Measurements from ENCODE around the gene TUBB4B. TPM values are rescaled to one million over a fixed set of nuclear protein-coding genes. Genes with fewer than 3 reads are reported as not detected.

Gene TUBB4B
- total RNA-seq = 103 and 110 TPM in 2 replicates

DNA sequence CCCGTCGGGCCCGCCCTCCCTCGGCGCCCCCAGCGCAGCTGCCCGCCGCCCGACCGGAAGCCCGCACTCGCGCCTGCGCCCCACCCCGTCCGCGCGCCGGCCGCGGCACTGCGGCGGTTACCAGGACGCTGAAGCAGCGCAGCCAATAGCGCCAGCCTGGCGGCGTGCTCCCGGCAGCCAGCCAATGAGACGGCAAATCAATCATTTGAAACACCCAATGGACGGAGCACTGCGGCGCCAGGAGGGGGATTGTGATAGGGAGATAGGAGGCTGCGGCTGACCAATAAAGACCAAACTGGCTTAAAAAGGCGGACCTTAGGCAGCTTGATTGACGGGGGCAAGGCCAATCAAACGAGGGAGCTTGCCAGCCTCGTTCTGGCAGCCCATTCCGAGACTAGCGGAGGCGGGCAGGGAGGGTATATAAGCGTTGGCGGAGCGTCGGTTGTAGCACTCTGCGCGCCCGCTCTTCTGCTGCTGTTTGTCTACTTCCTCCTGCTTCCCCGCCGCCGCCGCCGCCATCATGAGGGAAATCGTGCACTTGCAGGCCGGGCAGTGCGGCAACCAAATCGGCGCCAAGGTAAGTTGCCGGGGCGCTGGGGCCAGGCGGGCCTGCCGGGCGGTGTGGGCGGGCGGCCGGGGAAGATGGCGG lies at the start of gene TUBB4B:
Gene TUBB4B, plus strand, starts transcription at position 447 of the 649 bp plus-strand sequence. Its CDS starts 74 bp downstream, at position 521.
- DNase-seq (ENCODE audit: low read depth in 2 of 2) = peak; percentile 100

DNA sequence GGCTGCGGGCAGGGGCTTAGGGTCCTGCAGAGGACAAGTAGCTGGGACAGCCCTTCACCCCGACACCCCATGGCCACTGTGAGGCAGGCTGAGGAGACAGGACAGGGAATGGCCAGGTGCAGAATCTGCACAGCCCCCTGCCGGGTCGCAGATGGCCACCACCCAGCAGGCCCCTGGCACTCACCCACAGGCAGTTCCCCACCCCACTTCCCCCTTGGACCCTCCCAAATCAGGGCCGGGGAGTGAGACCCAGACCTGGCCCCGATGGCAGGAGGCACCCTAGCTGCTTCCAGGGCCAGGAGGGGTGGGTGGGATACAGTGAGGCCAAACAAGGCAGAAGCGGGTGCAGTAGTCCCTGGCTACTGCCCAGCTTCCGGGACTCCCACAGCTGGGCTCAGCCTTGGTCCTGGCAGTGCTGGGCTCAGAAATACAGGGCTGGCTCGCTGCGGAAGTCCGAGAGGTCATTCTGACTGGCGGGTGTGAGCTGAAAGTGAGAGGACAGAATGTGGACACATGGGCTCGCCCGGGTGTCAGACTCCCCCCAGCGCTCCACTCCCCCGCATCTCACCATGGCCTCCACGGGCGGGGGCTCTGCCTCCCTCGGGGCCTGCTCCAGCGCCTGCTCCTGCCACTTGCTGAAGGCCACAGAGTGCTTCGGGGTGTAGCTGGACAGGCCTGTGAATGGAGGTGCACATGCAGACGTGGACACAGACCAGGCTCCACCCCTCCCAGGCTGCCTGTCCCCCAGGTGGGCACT lies 49.2 kb upstream of the TUBB4B start:
- no peak for DNase-seq (ENCODE audit: low read depth in 2 of 2)

DNA sequence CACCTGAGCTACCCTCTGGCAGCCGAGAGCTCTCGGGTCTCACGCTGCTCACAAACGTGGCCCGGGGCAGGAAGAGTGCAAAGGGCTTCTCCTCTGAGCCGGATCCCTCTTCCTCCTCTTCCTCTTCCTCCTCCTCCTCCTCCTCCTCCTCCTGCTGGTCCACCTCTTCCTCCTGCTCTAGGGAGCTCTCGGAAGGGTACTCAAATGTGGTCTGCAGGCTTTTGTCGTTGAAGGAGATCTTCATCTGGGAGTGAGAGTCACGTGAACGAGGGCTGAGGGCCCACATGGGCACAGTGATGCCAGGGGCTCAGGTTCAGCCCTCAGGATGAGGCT lies 48.7 kb upstream of the TUBB4B start:
- DNase-seq (ENCODE audit: low read depth in 2 of 2) = no peak

DNA sequence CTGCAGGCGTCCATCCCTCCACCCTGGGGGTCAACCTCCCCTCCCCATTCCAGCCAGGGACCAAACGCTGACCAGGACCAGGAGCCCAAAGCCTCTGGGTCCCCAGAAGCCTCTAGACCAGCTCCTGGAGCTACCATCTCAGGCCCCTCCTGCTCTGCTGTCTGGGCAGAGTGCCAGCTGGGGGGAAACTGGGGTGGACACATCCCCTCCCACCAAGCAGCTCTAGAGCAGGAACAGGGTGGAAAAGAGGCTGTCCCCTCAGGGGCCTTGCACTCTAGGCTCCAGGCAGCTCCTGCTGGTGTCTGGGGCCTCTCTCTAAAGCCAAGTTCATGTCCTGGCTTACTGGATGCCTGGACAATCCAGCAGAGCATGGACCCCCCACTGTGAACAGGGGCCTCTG lies 48.2 kb upstream of the TUBB4B start:
- no peak for DNase-seq (ENCODE audit: low read depth in 2 of 2)

GRCh38 chr9:137193771-137194170 lies 47.3 kb upstream of the TUBB4B start:
- no peak for DNase-seq (ENCODE audit: low read depth in 2 of 2)

DNA sequence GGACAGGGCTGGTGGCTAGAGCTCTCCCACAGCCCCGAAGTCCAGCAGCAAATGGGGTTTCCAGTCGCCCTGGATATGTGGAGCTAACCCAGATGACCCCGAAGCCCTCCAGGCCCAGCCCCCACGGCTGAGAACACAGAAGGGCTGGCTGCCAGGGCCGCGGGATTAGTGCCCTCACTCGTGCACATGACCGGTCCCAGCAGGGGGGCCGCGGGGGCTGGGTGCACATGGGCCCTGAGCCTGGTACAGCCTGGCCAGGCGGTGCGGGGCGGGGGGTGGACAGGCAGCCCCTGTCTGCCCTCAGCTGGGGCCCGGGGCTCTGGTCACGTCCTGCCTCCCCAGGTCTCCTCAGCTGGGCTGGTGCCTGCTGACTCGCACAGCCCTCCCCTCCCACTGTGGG lies 46.7 kb upstream of the TUBB4B start:
- DNase-seq (ENCODE audit: low read depth in 2 of 2) = no peak

- no peak for DNase-seq (ENCODE audit: low read depth in 2 of 2)
Measured at GRCh38 chr9:137194909-137195308, 46.2 kb upstream of the TUBB4B start.

DNA sequence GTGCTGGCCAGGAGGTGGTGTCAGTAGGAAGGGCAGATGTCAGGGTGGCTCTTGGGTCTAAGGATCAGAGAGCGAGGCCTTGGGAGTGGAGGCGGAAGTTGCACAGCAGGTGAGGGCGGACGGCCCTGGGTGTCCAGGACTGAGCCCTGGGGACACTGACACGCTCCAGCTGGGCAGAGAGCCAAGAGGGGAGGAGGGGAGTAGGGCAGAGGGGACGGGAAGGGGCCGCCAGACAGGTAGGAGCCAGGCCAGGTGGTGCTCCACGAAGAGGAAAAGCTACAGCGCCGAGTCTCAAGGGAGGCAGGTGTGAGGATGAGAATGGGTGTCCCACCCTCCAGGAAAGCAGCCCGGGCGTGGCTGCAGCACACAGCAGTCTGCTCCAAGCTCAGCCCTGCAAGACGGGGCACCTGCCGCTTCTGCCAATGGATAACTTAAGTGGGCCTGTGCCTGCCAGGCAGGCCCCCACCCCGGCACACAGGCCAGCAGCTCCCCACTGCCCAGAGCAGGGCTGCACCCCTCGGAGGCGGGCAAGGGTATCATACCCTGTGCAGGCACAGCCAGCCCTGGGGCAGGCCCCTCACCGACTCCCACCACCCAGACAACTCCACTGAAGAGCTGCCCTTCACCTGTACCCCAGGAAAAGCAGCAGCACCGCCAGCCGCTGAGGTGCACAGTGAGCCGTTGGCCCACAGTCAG lies 45.4 kb upstream of the TUBB4B start:
- no peak for DNase-seq (ENCODE audit: low read depth in 2 of 2)

GRCh38 chr9:137198051-137198901 lies 42.8 kb upstream of the TUBB4B start:
- DNase-seq (ENCODE audit: low read depth in 2 of 2) = no peak

DNA sequence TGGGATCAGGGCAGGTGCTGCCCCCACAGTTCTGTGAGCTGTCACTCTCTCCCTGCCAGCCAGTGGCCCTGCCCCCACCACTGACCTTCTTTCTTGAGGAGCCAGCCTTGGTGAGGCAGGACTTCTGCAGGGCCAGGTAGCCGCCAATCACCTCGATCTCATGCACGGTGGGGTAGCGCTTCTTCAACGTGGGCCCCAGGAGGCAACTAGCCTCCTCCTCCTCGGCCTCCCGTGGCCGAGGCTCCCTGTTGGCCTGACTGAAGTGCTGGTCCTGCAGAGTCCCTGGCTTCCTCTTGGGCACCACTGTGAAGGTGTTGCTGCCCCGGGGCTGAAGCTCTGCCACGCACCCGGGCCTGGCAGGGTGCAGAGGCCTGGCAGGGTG lies 42.2 kb upstream of the TUBB4B start:
- DNase-seq (ENCODE audit: low read depth in 2 of 2) = no peak

DNA sequence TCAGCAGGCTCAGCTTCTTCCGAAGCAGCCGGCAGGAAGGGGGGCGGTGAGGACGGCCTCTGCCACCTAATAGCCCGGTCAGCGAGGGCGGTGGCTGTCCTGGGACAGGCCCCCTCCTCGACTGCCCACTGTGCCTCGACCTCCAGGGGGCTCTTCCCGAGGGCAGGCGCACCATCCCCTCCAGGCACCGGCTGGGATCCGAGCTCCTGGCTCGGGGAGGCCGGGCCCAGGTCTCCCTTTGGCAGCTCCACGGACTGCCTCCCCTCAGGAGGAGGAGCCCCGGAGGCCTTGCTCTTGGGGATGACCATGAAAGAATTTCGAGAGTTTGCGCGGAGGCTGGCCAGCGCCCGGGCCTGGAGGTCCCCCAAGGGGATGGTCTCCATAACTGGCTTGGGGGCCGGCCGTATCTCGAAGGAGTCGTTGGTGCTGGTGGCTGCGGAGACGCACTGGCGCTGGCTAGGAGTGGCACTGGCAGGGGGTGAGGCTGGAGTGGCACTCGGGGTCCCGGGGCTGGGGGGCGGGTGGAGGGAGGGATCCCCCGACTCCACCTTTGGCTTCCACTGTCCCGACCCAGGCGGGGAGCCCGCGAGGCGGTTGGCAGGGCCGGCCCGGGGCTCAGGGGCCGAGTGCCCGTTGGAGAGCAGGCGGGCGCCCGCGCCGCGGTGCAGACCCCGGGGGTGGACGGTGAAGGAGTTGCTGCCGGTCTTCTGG lies 41.5 kb upstream of the TUBB4B start:
- DNase-seq (ENCODE audit: low read depth in 2 of 2) = no peak

GRCh38 chr9:137200311-137201204 lies 40.5 kb upstream of the TUBB4B start, which contains the start of gene TPRN:
TSS of gene TPRN (minus strand) at chr9:137200741. CDS start at chr9:137200711, 30 bp downstream.
- peak; percentile 99 for DNase-seq (ENCODE audit: low read depth in 2 of 2)

- no peak for DNase-seq (ENCODE audit: low read depth in 2 of 2)
Measured at GRCh38 chr9:137201205-137201868, 39.8 kb upstream of the TUBB4B start.

DNA sequence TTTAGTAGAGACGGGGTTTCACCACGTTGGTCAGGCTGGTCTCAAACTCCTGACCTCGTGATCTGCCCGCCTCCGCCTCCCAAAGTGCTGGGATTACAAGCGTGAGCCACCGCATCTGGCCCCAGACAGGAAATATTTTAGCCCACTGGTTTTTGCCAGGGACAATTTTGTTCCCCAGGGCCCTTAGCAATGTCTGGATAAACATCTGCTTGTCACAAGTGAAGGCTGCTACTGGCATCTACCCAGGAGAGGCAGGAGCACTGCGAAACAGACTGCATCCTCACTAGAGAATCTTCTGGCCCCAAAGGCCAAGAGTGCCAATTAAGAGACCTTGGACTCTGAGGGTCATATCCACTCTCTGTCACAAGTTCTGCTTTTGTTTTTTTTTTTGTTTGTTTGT lies 38.1 kb upstream of the TUBB4B start:
- DNase-seq (ENCODE audit: low read depth in 2 of 2) = no peak

DNA sequence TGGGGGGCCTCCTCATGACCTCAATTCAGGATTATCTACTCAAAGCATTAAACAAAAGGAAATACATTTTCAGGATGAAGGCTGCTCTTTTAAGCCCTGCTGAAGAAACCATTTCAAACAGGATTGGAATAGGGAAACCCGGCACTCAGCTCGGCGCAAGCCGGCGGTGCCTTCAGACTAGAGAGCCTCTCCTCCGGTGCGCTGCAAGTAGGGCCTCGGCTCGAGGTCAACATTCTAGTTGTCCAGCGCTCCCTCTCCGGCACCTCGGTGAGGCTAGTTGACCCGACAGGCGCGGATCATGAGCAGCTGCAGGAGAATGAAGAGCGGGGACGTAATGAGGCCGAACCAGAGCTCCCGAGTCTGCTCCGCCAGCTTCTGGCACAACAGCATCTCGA lies 36.4 kb upstream of the TUBB4B start:
- DNase-seq (ENCODE audit: low read depth in 2 of 2) = no peak

- peak; percentile 86 to 92 for DNase-seq (ENCODE audit: low read depth in 2 of 2)
Measured at GRCh38 chr9:137205126-137206069, 35.7 kb upstream of the TUBB4B start, which contains the start of the genes NDOR1 and TMEM203. TSS of gene NDOR1 (plus strand) at chr9:137205700. CDS start at chr9:137205778, 78 bp downstream. TSS of gene TMEM203 (minus strand) at chr9:137205648. CDS start at chr9:137205414, 234 bp downstream.

GRCh38 chr9:137206602-137207001 lies 34.5 kb upstream of the TUBB4B start:
- no peak for DNase-seq (ENCODE audit: low read depth in 2 of 2)

DNA sequence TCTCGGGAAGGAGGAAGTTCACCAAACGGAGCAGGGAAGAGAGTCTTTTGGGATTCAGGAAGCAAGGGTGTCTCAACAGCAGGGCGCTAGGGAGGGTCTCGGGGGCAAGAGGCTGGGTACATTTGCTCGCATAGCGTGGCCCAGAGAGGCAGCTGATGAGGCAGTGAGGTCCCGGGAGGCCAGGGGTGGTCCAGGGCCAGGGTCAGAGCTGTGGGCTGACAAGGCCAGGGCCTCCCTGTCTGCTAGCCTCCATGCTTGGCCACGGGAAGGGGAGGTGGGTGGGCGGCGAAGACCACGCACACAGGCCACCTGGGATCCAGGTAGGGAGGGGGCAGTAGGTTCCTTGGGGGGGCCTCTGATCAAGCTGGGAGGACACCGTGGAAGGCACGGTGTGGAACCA lies 29.6 kb upstream of the TUBB4B start:
- no peak for DNase-seq (ENCODE audit: low read depth in 2 of 2)
